ENCODE results near the gene ICAM5.
"Not testable (repeated sequence)": the region's sequence is repeated elsewhere in the genome, so short reads cannot be mapped to it uniquely, and the experiment has no call there.

The ICAM5 gene

GRCh38 chr19:10318807-10319682 lies 29.3 kb downstream of the ICAM5 start:
- no peak for DNase-seq (ENCODE audit: low read depth in 3 of 3)

DNA sequence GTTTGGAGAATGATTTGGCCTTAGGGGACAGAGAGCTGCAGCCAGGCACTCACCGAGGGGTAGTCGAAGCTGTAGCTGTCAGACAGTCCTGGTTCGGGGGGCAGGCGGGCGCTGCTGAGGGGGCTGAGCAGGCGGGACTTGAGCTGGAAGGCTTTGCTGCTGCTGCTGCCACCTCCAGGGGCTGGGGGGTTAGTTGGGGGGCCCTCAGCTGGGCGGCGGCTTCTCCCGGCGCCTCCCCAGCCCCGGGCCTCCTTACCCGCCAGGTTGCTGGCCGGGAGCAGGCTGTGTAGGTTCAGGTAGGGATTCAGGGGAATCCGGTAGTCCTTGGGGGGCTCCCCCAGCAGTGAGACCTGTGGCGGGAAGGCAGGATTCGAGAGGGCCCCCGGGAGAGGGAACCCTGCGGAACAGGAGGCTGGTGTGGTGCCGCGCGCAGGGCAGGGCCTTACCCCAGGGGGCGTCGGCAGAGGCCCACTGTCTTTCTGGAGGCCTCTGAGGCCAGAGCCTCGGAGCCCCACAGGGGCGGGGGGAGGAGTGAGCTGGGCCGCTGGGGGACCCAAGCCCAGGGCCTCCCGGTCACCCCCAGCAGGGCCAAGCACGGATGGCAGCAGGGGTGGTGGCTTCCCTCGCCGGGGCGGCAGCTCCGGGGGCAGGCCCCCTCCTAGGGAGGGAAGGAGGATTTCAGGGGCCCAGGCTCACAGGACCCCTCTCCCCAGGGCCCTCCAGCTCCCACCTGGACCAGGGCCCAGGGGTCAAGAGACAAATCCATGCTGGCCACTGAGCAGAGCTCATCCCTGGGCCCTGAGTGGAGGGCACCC lies 31.1 kb downstream of the ICAM5 start:
- no peak for DNase-seq (ENCODE audit: low read depth in 3 of 3)

DNA sequence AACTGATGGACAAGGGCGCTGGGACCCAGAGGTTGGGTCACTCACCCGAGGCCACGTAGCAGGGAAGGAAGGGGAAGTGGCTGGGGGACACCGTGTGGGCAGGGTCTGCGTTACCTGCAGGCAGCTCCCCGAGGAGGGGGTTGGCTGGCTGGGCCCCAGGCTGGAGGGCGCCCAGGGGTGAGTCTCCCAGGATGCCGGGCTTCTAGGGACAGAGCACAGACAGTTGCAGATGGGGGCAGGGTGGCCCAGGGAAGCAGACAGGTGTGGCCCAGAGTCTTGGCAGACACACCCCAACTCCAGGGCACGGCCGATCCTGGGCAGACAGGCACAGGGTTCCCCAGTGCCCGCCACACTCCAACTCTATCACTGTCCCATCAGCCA lies 31.7 kb downstream of the ICAM5 start:
- no peak for DNase-seq (ENCODE audit: low read depth in 3 of 3)

- no peak for DNase-seq (ENCODE audit: low read depth in 3 of 3)
Observed at GRCh38 chr19:10321874-10322835, 32.4 kb downstream of the ICAM5 start.

DNA sequence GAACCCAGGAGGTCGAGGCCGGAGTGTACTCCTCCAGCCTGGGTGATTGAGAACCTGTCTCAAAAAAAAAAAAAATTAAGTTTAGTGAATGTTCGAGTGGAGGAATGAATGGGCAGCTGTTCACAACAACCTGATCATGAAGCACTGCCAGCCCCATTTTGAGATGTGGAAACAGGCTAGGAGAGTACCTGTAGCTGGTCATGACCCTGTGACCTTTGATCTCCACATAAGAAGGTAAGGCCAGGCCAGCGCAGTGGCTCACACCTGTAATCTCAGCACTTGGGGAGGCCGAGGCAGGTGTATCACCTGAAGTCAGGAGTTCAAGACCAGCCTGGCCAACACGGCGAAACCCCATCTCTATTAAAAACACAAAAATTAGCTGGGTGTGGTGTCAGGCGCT lies 36.0 kb downstream of the ICAM5 start:
- no peak for DNase-seq (ENCODE audit: low read depth in 3 of 3)

DNA sequence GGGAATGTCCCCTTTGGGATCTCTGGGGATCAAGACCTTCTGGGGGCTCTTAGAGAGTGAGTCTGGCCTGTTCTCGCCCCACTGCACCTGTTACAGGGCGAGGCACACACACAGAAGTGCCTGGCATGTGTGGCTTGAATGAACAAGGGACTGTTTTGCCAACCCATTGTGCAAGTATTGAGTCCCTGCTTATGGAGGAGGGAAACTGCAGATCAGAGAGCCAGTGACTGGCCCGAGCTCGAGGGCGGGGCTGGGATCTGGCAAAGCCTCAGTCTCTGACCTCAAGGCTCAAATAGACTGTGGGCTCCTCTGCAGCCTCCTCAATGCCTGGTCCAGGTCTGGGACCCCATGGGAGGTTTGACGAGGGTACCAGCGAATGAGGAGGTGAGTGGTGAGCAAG lies 38.0 kb downstream of the ICAM5 start:
- DNase-seq (ENCODE audit: low read depth in 3 of 3) = no peak

DNA sequence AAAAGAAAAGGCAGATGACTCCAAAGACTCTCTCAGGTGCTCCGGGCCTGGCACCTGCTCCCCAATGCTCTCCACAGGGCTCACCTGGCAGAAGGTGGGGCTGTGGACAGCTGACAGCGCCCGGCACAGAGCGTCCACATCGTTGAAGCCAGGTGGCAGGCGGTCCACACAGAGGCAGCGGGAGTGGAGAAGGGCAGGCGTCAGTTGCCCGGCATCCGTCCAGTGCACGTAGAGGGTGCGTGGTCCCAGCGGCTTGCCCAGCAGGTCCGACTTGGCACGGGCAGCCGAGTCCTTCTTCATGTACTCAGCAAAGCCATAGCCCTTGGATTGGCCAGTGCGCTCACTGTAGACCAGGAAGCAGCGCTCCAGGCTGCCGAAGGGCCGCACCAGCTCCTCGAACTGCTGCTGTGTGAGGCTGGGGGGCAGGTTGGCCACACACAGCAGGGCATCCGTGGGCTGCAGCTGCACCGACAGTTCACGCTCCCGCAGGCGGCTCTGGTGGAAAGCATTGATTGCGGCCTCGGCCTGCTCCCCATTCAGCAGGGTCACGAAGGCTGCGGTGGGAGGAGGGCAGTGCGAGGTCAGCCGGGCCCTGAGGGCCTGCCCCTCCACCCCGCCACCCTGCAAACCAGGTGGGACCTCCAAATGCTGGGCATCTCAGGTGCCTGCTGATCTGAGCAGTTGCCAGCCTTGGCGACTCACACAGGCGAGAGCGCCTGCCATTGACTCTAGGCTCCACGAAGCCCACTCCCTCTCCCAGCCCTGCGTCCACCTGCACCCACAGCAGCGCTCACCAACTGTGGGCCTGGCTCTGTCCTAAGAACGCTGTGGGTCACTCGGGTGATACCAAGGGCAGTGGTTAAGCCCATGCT lies 39.0 kb downstream of the ICAM5 start:
- DNase-seq (ENCODE audit: low read depth in 3 of 3) = no peak

- no peak for DNase-seq (ENCODE audit: low read depth in 3 of 3)
Observed at GRCh38 chr19:10329555-10329954, 39.8 kb downstream of the ICAM5 start.

- DNase-seq (ENCODE audit: low read depth in 3 of 3) = no peak
Observed at GRCh38 chr19:10332158-10332964, 42.6 kb downstream of the ICAM5 start.

DNA sequence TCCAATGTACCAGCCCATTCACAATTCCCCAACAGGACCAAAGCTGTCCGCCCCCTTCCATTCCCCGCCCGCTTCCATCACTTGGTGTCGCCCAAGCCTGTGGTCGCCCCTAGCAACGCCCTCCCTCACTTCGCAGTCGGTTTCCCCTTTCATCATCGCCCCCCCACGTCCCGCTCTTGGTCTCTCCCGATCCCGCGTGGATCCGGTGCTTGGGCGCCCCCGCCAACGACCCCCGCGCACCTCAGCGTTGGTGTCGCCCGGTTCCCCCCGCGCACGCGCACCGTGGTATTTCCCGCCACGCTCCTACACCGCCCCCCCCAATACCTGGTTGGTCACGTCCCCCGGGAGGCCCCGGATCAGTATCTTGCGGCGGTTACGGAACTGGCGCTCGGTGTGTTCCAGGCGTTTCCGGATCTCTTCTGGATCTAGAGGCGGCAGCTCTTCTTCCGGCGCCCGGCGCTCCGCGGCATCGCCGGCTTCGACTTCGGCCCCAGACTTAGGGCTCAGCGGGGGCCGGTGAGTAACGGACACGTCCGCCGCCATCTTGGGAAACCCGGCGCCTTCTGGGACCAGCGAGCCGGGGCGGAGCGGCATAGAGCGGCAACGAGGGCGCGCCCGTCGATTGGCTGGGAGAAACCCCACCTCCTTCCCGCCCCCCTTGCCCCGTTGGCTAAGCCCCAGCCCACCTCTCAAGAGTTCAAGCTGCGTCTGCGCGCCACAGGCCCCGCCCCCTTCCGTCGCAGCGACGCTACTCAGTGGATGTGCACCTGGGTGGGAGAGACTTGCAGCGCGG lies 43.4 kb downstream of the ICAM5 start, which contains the start of gene RAVER1:
RAVER1 (minus strand) TSS at position 565 of the 793 bp plus-strand sequence; CDS start at position 543, 22 bp downstream.
- peak; percentile 96 to 99 (median 97) for DNase-seq (ENCODE audit: low read depth in 3 of 3)

DNA sequence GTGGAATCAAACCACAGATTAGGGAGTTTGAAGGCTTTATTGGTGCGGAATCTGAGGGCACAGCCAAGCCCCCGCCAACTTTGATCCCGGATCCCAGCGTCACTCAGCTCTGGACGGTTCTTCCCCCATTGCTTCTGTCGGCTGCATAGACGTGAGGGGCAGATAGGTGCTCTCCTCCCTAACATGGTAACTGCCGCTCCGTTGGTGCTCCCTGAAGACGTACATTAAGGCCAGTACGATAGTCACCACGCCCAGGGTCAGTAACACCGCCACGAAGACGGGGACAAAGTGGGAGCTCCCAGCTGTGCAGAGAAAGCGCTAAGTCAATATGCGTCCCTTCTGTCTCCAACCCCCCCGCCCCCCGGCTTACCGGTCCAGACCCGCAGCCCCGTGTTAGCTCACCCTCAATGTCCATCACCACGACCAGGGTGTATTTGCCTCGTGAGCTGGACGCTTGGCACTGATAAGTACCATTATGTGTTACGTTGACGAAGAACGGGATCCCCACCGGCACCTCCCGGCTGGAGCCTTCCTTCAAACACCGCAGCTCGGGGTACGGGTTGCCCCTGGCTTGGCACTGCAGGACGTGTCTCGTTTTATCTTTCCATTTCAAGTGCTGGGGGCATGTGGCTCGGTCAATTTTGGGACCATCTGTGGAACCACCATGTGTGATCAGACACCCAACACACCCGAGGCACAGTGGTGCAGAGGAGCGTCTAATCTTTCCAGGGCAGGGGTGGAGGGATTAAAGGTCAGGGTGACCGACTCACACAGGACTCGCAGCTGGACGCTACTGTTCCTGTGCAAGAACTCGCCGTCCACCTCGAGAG lies 44.2 kb downstream of the ICAM5 start:
- no peak for DNase-seq (ENCODE audit: low read depth in 3 of 3)

GRCh38 chr19:10334588-10335351 lies 45.0 kb downstream of the ICAM5 start:
- DNase-seq (ENCODE audit: low read depth in 3 of 3) = peak; percentile 33 to 57 (median 37)

GRCh38 chr19:10335352-10335985 lies 45.7 kb downstream of the ICAM5 start:
- DNase-seq (ENCODE audit: low read depth in 3 of 3) = no peak

- not testable (repeated sequence) for DNase-seq (ENCODE audit: low read depth in 3 of 3)
Observed at GRCh38 chr19:10336725-10337124, 47.0 kb downstream of the ICAM5 start.

DNA sequence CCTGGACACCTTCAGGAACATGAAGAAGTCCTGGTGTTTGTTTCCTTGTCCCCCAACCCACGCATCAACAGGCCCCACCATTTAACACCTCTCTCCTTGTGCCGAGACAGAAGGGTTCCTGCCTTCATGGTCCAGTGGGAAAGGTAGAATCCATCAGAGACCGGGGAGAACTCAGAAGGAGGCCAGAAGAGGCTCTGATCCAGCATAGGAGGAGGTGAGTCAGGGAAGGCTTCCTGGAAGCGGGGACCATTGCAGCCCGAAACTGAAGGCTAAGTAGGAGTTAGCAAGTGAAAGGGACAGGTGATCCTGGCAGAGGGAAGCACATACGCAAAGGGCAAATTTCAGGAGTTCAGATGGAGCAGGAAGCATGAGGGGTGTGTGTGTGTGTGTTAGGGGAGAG lies 49.2 kb downstream of the ICAM5 start:
- DNase-seq (ENCODE audit: low read depth in 3 of 3) = no peak

DNA sequence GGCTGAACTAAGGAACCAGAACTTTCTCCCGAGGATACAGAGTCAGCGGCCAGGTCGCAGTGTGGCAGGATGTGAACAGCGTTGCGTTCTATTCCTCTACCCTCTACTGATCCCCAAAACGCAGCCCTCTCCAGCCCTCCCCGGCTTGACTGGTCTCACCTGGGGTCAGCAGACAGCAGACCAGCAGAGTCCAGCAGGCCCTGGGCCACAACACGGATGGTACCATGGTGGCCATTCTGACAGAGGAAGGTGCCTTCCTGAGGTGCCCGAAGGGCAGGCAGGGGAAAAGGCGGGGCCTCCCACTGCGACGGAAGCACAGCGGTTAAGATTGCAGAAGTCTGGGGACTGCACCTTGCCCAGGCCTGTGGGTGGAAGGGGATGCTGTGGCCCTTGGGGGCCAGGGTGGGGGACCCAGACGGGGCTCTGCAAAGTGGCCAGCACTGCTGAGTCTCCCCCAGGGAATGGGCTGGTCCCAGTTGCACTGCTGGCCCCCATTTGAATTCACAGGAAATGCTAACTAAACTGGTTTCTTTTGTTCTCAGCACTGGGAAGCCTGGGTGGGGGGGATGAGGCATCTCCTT lies 49.7 kb downstream of the ICAM5 start, which contains the start of gene ICAM3:
ICAM3 (minus strand) TSS at position 245 of the 581 bp plus-strand sequence; CDS start at position 235, 10 bp downstream.
- DNase-seq (ENCODE audit: low read depth in 3 of 3) = peak; percentile 41 to 56 (median 47)

Measured in stimulated activated CD4-positive, alpha-beta T cell treated with anti-CD3 and anti-CD28 coated beads, TNF-alpha, amount 100 ng/mL, for 48 hours (primary cell).